ENCODE results near the gene CAMKMT. TPM values are rescaled to one million over a fixed set of nuclear protein-coding genes. Genes with fewer than 3 reads are reported as not detected.

CAMKMT gene
- total and polyA plus RNA-seq, 9 of the 15 experiments (the other 6 are each of a cell fraction or from before 2014, with no cell fraction given), result 1.6 to 15.3 (median 7.4) TPM

- DNase-seq (ENCODE audit: extremely low read depth in 1 of 4, low spot score in 3 of 4) (no peak), ATAC-seq (no peak), FAIRE-seq (no peak)
- Histone ChIP-seq H3K4me3 (no peak overlapping the region), H3K4me1 (replicated peaks in 1 of 2; ENCODE audit: control insufficient read depth in 2 of 2, insufficient read depth in 2 of 2, low read length in 2 of 2) (no peaks in the 10 kb centered on the region), H3K9me1 (ENCODE audit: control insufficient read depth, insufficient read depth, low read length) (no peaks in the 10 kb centered on the region), H3K9me3 (replicated peaks; ENCODE audit: control insufficient read depth, insufficient read depth, low read depth, low read length) (no peaks in the 10 kb centered on the region), H3K27me3 (ENCODE audit: control insufficient read depth in 2 of 2, insufficient read depth in 2 of 2, low read length in 2 of 2) (peaks cover 0 to 4% of the 10 kb centered on the region in 2 experiments; a peak in 4 of 5 replicates), H3K27ac (ENCODE audit: extremely low read depth, low read depth, low read length) (no peak overlapping the region), H2AFZ (ENCODE audit: low read depth, low read length) (no peak overlapping the region), H3K79me2 (ENCODE audit: control insufficient read depth, insufficient read depth, low read length) (no peaks in the 10 kb centered on the region), H4K20me1 (replicated peaks; ENCODE audit: control insufficient read depth, insufficient read depth, low read length) (no peaks in the 10 kb centered on the region), H3K9ac (ENCODE audit: insufficient read depth in 1 of 2, low read depth in 2 of 2, low read length in 2 of 2) (no peak overlapping the region), H3K36me3 (ENCODE audit: control insufficient read depth, insufficient read depth, low read length) (no peaks in the 10 kb centered on the region), H3K4me2 (ENCODE audit: insufficient read depth, low read length) (no peak overlapping the region)
- in situ Hi-C loops (cut with MboI), result no loop called here
- intact Hi-C loops (cut with micrococcal nuclease), result no loop called here
- CTCF ChIA-PET (ENCODE audit: low intra/inter-chr PET ratio), result no interaction called here
- POLR2A ChIA-PET, result no interaction called here
- BruUV-seq (replicated peaks), result no TSS peak
- TF ChIP-seq MBD2 (IDR thresholded peaks at IDR 0.05; ENCODE audit: borderline replicate concordance, low read depth) (no peak), TSC22D4 (tag; IDR thresholded peaks at IDR 0.05) (no peak), NFATC3 (IDR thresholded peaks at IDR 0.05) (no peak), MNT (conservative IDR thresholded peaks at IDR 0.05) (no peak), CHD4 (IDR thresholded peaks at IDR 0.05; ENCODE audit: insufficient read depth, insufficient replicate concordance, low read depth, low read length, poor library complexity, severe bottlenecking) (no peak), ZNF589 (CRISPR knock-in tag; IDR thresholded peaks at IDR 0.05; ENCODE audit: low read depth) (no peak), RNF219 (CRISPR knock-in tag; IDR thresholded peaks at IDR 0.05) (no peak), KLF1 (tag; IDR thresholded peaks at IDR 0.05) (no peak), GATAD2A (IDR thresholded peaks at IDR 0.05) (no peak), ZNF431 (CRISPR knock-in tag; IDR thresholded peaks at IDR 0.05) (no peak), ZNF436 (CRISPR knock-in tag; IDR thresholded peaks at IDR 0.05) (no peak), KDM4B (IDR thresholded peaks at IDR 0.05; ENCODE audit: borderline replicate concordance in 2 of 2, low read depth in 1 of 2) (no peak), DACH1 (IDR thresholded peaks at IDR 0.05; ENCODE audit: partially characterized antibody) (no peak), ZKSCAN8 (CRISPR knock-in tag; IDR thresholded peaks at IDR 0.05) (no peak), NFIC (IDR thresholded peaks at IDR 0.05) (no peak), RBM22 (IDR thresholded peaks at IDR 0.05; ENCODE audit: low read depth, low read length, poor library complexity, severe bottlenecking) (no peak)
- WGBS (ENCODE audit: insufficient coverage, low coverage, missing lambda C conversion rate), result 7% methylated on average over 4 of the region's 4 CpGs
These were observed 317.8 kb downstream of the CAMKMT start for GRCh38 chr2:44679584-44679983.
